Measurements from ENCODE around the gene HECTD3.
"Not testable (repeated sequence)": the region's sequence is repeated elsewhere in the genome, so short reads cannot be mapped to it uniquely, and the experiment has no call there.

- TF ChIP-seq, protein P1, sequence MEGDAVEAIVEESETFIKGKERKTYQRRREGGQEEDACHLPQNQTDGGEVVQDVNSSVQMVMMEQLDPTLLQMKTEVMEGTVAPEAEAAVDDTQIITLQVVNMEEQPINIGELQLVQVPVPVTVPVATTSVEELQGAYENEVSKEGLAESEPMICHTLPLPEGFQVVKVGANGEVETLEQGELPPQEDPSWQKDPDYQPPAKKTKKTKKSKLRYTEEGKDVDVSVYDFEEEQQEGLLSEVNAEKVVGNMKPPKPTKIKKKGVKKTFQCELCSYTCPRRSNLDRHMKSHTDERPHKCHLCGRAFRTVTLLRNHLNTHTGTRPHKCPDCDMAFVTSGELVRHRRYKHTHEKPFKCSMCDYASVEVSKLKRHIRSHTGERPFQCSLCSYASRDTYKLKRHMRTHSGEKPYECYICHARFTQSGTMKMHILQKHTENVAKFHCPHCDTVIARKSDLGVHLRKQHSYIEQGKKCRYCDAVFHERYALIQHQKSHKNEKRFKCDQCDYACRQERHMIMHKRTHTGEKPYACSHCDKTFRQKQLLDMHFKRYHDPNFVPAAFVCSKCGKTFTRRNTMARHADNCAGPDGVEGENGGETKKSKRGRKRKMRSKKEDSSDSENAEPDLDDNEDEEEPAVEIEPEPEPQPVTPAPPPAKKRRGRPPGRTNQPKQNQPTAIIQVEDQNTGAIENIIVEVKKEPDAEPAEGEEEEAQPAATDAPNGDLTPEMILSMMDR (IDR thresholded peaks at IDR 0.05 in 4 of 5, conservative IDR thresholded peaks at IDR 0.05 in 1 of 5): not testable (repeated sequence)
- not testable (repeated sequence) for TF ChIP-seq POLR2A (IDR thresholded peaks at IDR 0.05)
Observed at GRCh38 chr1:44977372-44977771, 33.8 kb downstream of the HECTD3 start.
